IMR-90 (cell line): ENCODE results near the gene HGD. TPM values are rescaled to one million over a fixed set of nuclear protein-coding genes. Genes with fewer than 3 reads are reported as not detected.

Experiments
- ATAC-seq: fragments of 200-7000 bp; cut with Tn5 transposase; 2 replicates; pipeline ENCODE4 v1.9.1; 2020; ENCODE audit warnings: low read depth, mild to moderate bottlenecking, moderate library complexity
- BruUV-seq: library from RNA; stranded (reverse); fragments of 400-500 nt; replicated peaks from 2 replicates; lab custom pipeline; 2021; lab: Mats Ljungman, UMichigan
- CTCF ChIA-PET: fragments of 300-600 bp; formaldehyde crosslinking; extraction: SDS; loops from one replicate; lab custom pipeline; 2021; ENCODE audit warnings: antibody characterized with exemption; lab: Yijun Ruan, JAX
- POLR2A ChIA-PET: fragments of 300-600 bp; sonication (Branson Sonifier 250); formaldehyde crosslinking; loops from one replicate; lab custom pipeline; 2022; ENCODE audit warnings: antibody characterized with exemption; ENCODE audit not compliant: unreplicated experiment; lab: Charles Lee
- DNase-seq: peaks from one replicate; pipeline ENCODE4 v3.0.0; 2013
- H2AFZ ChIP-seq: replicated peaks from 2 replicates; pipeline ENCODE3; 2013; ENCODE audit warnings: low read length, mild to moderate bottlenecking; ENCODE audit not compliant: poor library complexity
- H2AK5ac ChIP-seq: 2 replicates; pipeline ENCODE4 v1.6.1; 2013; ENCODE audit warnings: low read depth, low read length, inconsistent platforms
- H2AK9ac ChIP-seq: replicated peaks from 2 replicates; pipeline ENCODE3; 2013; ENCODE audit warnings: mild to moderate bottlenecking, low read depth, low read length, moderate library complexity; ENCODE audit not compliant: poor library complexity
- H2BK120ac ChIP-seq: 2 replicates; pipeline ENCODE4 v1.6.1; 2013; ENCODE audit warnings: low read depth, low read length, inconsistent platforms
- H2BK15ac ChIP-seq: 3 replicates; pipeline ENCODE4 v1.6.1; 2013; ENCODE audit warnings: low read depth, low read length, inconsistent platforms
- H2BK20ac ChIP-seq: 2 replicates; pipeline ENCODE4 v1.6.1; 2013; ENCODE audit warnings: low read depth, mild to moderate bottlenecking, inconsistent platforms, low read length, moderate library complexity
- H2BK5ac ChIP-seq: 2 replicates; pipeline ENCODE4 v1.6.1; 2013; ENCODE audit warnings: mild to moderate bottlenecking, low read depth, low read length, inconsistent platforms; ENCODE audit not compliant: poor library complexity, severe bottlenecking
- H3K14ac ChIP-seq: replicated peaks from 2 replicates; pipeline ENCODE4 v1.6.1; 2013; ENCODE audit warnings: low read depth, low read length, inconsistent platforms
- H3K18ac ChIP-seq: 2 replicates; pipeline ENCODE4 v1.6.1; 2013; ENCODE audit warnings: low read depth, low read length, control low read depth
- H3K23ac ChIP-seq: 2 replicates; pipeline ENCODE4 v1.6.1; 2013; ENCODE audit warnings: low read depth, low read length, inconsistent platforms
- H3K27ac ChIP-seq: 2 replicates; pipeline ENCODE4 v1.5.1; 2013; ENCODE audit warnings: mild to moderate bottlenecking, control low read depth, low read length; ENCODE audit not compliant: insufficient read depth
- H3K27me3 ChIP-seq: 2 replicates; pipeline ENCODE4 v1.6.1; 2013; ENCODE audit warnings: low read length; ENCODE audit not compliant: control insufficient read depth, insufficient read depth
- H3K36me3 ChIP-seq: 2 replicates; pipeline ENCODE4 v1.6.1; 2013; ENCODE audit warnings: low read length, mixed read lengths; ENCODE audit not compliant: control insufficient read depth, insufficient read depth
- H3K4ac ChIP-seq: 2 replicates; pipeline ENCODE4 v1.6.1; 2013; ENCODE audit warnings: low read depth, low read length, inconsistent platforms
- H3K4me1 ChIP-seq: 2 replicates; pipeline ENCODE4 v1.6.1; 2013; ENCODE audit warnings: low read length, mixed read lengths; ENCODE audit not compliant: control insufficient read depth, insufficient read depth
- H3K4me2 ChIP-seq: 2 replicates; pipeline ENCODE4 v1.6.1; 2013; ENCODE audit warnings: low read depth, mild to moderate bottlenecking, control low read depth, low read length, moderate library complexity
- H3K4me3 ChIP-seq: 2 replicates; pipeline ENCODE4 v1.5.1; 2013; ENCODE audit warnings: low read depth, mild to moderate bottlenecking, control low read depth, low read length, moderate library complexity; ENCODE audit not compliant: insufficient read depth
- H3K56ac ChIP-seq: 2 replicates; pipeline ENCODE4 v1.6.1; 2013; ENCODE audit warnings: low read length, inconsistent platforms; ENCODE audit not compliant: insufficient read depth; ENCODE audit errors: extremely low read depth
- H3K79me1 ChIP-seq, 2 experiments: 2 replicates each; pipeline ENCODE4 v1.6.1; 2013; ENCODE audit warnings: low read length in 2 of 2, inconsistent platforms in 1 of 2, low read depth in 1 of 2
- H3K9ac ChIP-seq: 2 replicates; pipeline ENCODE4 v1.6.1; 2013; ENCODE audit warnings: low read depth, low read length, control low read depth
- H3K9me1 ChIP-seq: 2 replicates; pipeline ENCODE4 v1.6.1; 2013; ENCODE audit warnings: low read length, inconsistent platforms; ENCODE audit not compliant: insufficient read depth
- H3K9me3 ChIP-seq: 2 replicates; pipeline ENCODE4 v1.6.1; 2013; ENCODE audit warnings: low read length; ENCODE audit not compliant: control insufficient read depth, insufficient read depth
- H4K20me1 ChIP-seq: 2 replicates; pipeline ENCODE4 v1.6.1; 2013; ENCODE audit warnings: low read length, inconsistent platforms; ENCODE audit not compliant: insufficient read depth
- H4K5ac ChIP-seq: 2 replicates; pipeline ENCODE4 v1.6.1; 2013; ENCODE audit warnings: mild to moderate bottlenecking, low read depth, low read length, control low read depth
- H4K8ac ChIP-seq, 2 experiments: 2 replicates each; pipeline ENCODE4 v1.6.1; 2013; ENCODE audit warnings: low read depth in 2 of 2, low read length in 2 of 2, control low read depth in 1 of 2, inconsistent platforms in 1 of 2
- H4K91ac ChIP-seq: 2 replicates; pipeline ENCODE4 v1.6.1; 2013; ENCODE audit warnings: low read depth, low read length, inconsistent platforms; ENCODE audit not compliant: insufficient read depth
- ELK1 ChIP-seq: fragments of 150-350 bp; IDR thresholded peaks from 2 replicates; pipeline ENCODE4 v1.6.1; 2016; ENCODE audit warnings: low read depth, mild to moderate bottlenecking, low read length, moderate library complexity, borderline replicate concordance
- MXI1 ChIP-seq: IDR thresholded peaks from 2 replicates; pipeline ENCODE4 v1.6.1; 2012; ENCODE audit warnings: low read depth, mild to moderate bottlenecking, low read length, moderate library complexity, borderline replicate concordance
- NFE2L2 ChIP-seq: fragments of 150-350 bp; IDR thresholded peaks from 2 replicates; pipeline ENCODE4 v1.6.1; 2016; ENCODE audit warnings: low read depth, mild to moderate bottlenecking, low read length
- POLR2A ChIP-seq: IDR thresholded peaks from 2 replicates; pipeline ENCODE4 v1.6.1; 2012; ENCODE audit warnings: mild to moderate bottlenecking, low read depth, low read length
- RAD21 ChIP-seq: IDR thresholded peaks from 2 replicates; pipeline ENCODE4 v1.6.1; 2012; ENCODE audit warnings: low read length, improper control_type of control experiment
- RCOR1 ChIP-seq: IDR thresholded peaks from 2 replicates; pipeline ENCODE4 v1.6.1; 2012; ENCODE audit warnings: mild to moderate bottlenecking, low read length, improper control_type of control experiment; ENCODE audit not compliant: insufficient replicate concordance
- SMC3 ChIP-seq: fragments of 150-350 bp; IDR thresholded peaks from 2 replicates; pipeline ENCODE4 v1.6.1; 2016; ENCODE audit warnings: low read depth, mild to moderate bottlenecking, antibody characterized with exemption, low read length, moderate library complexity
- USF2 ChIP-seq: fragments of 150-350 bp; IDR thresholded peaks from 2 replicates; pipeline ENCODE4 v1.6.1; 2017; ENCODE audit warnings: mild to moderate bottlenecking, antibody characterized with exemption, low read length, low read depth
- WGBS, 2 experiments: methylation state at CpG; one replicate each; pipeline versions ENCODE4 v1.1.5 to v1.1.7; 2013; ENCODE audit warnings: missing lambda C conversion rate in 2 of 2; ENCODE audit not compliant: insufficient read length in 1 of 2; ENCODE audit errors: extremely low coverage in 2 of 2; 5-methylcytosine and 5-hydroxymethylcytosine counted together
- dilution Hi-C: fragments of 300-500 bp; cut with HindIII; formaldehyde crosslinking; loops from one replicate; pipeline ENCODE4 v1.14.3; 2018; ENCODE audit warnings: low sequenced_read_pairs; ENCODE audit not compliant: unreplicated experiment
- in situ Hi-C: fragments of 300-500 bp; cut with MboI; formaldehyde crosslinking; loops from 3 replicates; pipeline ENCODE4 v1.14.3; 2019; ENCODE audit warnings: low sequenced_read_pairs, inconsistent platforms, mixed read lengths
- intact Hi-C: fragments of 100-400 bp; cut with micrococcal nuclease; formaldehyde crosslinking; loops from 2 replicates; pipeline ENCODE4 v1.10.0; 2022
- polyA plus RNA-seq, 3 experiments: library from polyadenylated mRNA; depleted of rRNA; stranded (reverse); fragments of >200 nt; gene quantifications; 2 replicates each; pipeline ENCODE4 v1.2.3, GENCODE V29; 2012; ENCODE audit warnings: low replicate concordance in 1 of 3
- total RNA-seq: library from RNA; depleted of rRNA; stranded (reverse); fragments of >200 nt; gene quantifications from 2 replicates; pipeline ENCODE4 v1.2.3, GENCODE V29; 2012

Gene HGD
- total and polyA plus RNA-seq, 2 of the 4 experiments (the other 2 are of a cell fraction): 0.14 TPM; not detected in 1

DNA sequence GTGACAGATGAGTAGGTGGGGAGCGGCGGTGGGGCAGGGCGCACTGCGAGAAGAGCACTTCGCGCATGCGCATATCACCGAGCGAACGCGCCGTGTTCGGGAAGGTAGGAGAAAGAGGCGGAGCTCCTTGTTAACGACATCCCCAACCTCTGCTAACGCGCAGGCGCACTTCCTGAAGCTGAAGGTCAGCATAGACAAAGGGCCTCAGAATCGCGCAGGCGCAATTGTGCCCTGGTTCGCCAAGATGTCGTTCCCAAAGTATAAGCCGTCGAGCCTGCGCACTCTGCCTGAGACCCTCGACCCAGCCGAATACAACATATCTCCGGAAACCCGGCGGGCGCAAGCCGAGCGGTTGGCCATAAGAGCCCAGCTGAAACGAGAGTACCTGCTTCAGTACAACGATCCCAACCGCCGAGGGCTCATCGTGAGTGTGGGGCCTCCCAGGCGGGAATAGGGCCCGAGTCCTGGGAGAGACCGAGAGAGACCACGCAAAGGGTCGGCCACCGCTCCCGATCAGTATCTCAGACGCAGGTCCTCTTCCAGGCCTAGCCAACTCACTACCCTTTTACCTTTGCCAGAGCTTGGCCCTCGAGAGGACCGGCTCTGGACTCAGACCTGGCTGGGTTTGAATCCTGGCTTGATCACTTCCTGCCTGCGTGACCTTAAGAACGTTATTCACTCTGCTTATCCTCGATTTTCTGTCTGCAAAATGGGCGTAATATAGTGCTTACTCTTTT, 85.8 kb downstream of the HGD start, which contains the start of gene NDUFB4:
Gene NDUFB4 (plus strand): TSS at position 221 of the 737 bp plus-strand sequence. CDS start 24 bp downstream, at position 245.
- DNase-seq: peak; percentile 99
- Histone ChIP-seq H3K79me1 (peaks cover 12 to 31% of the 10 kb centered on the region in 2 experiments), H4K8ac (peak within 1 kb of the TSS; percentile 84 to 97), H4K20me1 (no peaks in the 10 kb centered on the region), H3K4me2 (peak within 1 kb of the TSS; percentile 77), H3K9me1 (peaks cover 3% of the 10 kb centered on the region; the same call in 1 of the 2 replicates), H3K9ac (peak within 1 kb of the TSS; percentile 90), H3K4ac (peak within 1 kb of the TSS; percentile 97), H2BK5ac (peak within 1 kb of the TSS; percentile 80), H2AK5ac (peak within 1 kb of the TSS; percentile 71), H3K18ac (peak within 1 kb of the TSS; percentile 47), H3K27ac (peak within 1 kb of the TSS; percentile 87), H3K4me1 (no peaks in the 10 kb centered on the region), H3K4me3 (peak within 1 kb of the TSS; percentile 70), H2BK15ac (peak within 1 kb of the TSS; percentile 35; the same call in 1 of the 3 replicates), H2AK9ac (peak within 1 kb of the TSS; percentile 94), H3K23ac (peak within 1 kb of the TSS; percentile 93), H4K91ac (peak within 1 kb of the TSS; percentile 82), H3K36me3 (peaks cover 8% of the 10 kb centered on the region), H3K56ac (peak within 1 kb of the TSS; percentile 89), H3K14ac (peak within 1 kb of the TSS; percentile 98), H2BK20ac (peak within 1 kb of the TSS; percentile 78; the same call in 1 of the 2 replicates), H3K27me3 (no peaks in the 10 kb centered on the region), H2BK120ac (peak within 1 kb of the TSS; percentile 87), H2AFZ (peak within 1 kb of the TSS; percentile 99), H3K9me3 (no peaks in the 10 kb centered on the region), H4K5ac (peak within 1 kb of the TSS; percentile 89)
- ChIA-PET POLR2A (interaction anchor here (0.6 kb wide), 1 partner anchor 54 kb away, joined by 4 read pairs; no protein-coding TSS in a partner anchor), CTCF (interaction anchor here (0.9 kb wide), 1 partner anchor 179 kb away, joined by 3 read pairs; no protein-coding TSS in a partner anchor)
- dilution Hi-C loops: no loop called here
- in situ Hi-C loops: loop anchor here (10.0 kb wide), 1 partner anchor 199 kb away; no protein-coding TSS in a partner anchor
- TF ChIP-seq MXI1 (peak; percentile 10; the same call in 1 of the 2 replicates), ELK1 (no peak), NFE2L2 (no peak), RCOR1 (peak; percentile 35), POLR2A (peak; percentile 88), USF2 (no peak), RAD21 (0 out of 2 replicates have a peak, but pooled peaks have one; percentile 8), SMC3 (no peak)
- TSS peak; percentile 80 for BruUV-seq
- intact Hi-C loops: loop anchor here (2.0 to 10.0 kb wide), 3 partner anchors 91 to 199 kb away; partner anchors contain the start of genes GTF2E1 and RABL3
- peak; percentile 99 for ATAC-seq
- 0% methylated on average over 9 of the region's 53 CpGs; no CpG with 5 or more reads in 1 of the 2 experiments for WGBS, 2 experiments
